Measurements from ENCODE around the gene HEXA. TPM values are rescaled to one million over a fixed set of nuclear protein-coding genes. Genes with fewer than 3 reads are reported as not detected.
"Not testable (repeated sequence)": the region's sequence is repeated elsewhere in the genome, so short reads cannot be mapped to it uniquely, and the experiment has no call there.

Gene HEXA
- total RNA-seq, 5 donors from 2014 or later (not counting 1 experiment from before 2014, with no cell fraction given), result 78.2 to 101 (median 88.4) TPM

DNA sequence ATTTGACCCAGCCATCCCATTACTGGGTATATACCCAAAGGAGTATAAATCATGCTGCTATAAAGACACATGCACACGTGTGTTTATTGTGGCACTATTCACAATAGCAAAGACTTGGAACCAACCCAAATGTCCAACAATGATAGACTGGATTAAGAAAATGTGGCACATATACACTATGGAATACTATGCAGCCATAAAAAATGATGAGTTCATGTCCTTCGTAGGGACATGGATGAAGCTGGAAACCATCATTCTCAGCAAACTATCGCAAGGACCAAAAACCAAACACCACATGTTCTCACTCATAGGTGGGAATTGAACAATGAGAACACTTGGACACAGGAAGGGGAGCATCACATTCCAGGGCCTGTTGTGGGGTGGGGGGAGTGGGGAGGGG, 37.5 kb upstream of the HEXA start:
- H3K4me1 Mint-ChIP-seq; H3K9me3 ChIP-seq; H3K4me1 ChIP-seq (ENCODE audit: control insufficient read depth in 1 of 2, extremely low read depth in 1 of 2, insufficient read depth in 2 of 2, low read length in 2 of 2); H3K27me3 ChIP-seq (replicated peaks in 1 of 2; ENCODE audit: control insufficient read depth in 2 of 2, extremely low read depth in 1 of 2, insufficient read depth in 2 of 2, low read length in 1 of 2); CTCF ChIA-PET; H3K27ac Mint-ChIP-seq; H3K27ac ChIP-seq (ENCODE audit: low read length); ATAC-seq (replicated peaks in 1 of 4); H3K36me3 Mint-ChIP-seq; H3K9me3 Mint-ChIP-seq; H3K36me3 ChIP-seq (ENCODE audit: control insufficient read depth in 2 of 2, extremely low read depth in 1 of 2, insufficient read depth in 1 of 2, low read length in 1 of 2); POLR2A ChIA-PET; DNase-seq; H3K4me3 Mint-ChIP-seq; H3K4me3 ChIP-seq (ENCODE audit: control insufficient read depth in 1 of 2, extremely low read depth in 1 of 2, low read length in 1 of 2): not testable (repeated sequence)
- peaks cover 12 to 16% of the 10 kb centered on the region in 2 donors for H3K27me3 Mint-ChIP-seq
- WGBS (ENCODE audit: insufficient coverage), result no CpG with 5 or more reads among the region's 3 CpGs

DNA sequence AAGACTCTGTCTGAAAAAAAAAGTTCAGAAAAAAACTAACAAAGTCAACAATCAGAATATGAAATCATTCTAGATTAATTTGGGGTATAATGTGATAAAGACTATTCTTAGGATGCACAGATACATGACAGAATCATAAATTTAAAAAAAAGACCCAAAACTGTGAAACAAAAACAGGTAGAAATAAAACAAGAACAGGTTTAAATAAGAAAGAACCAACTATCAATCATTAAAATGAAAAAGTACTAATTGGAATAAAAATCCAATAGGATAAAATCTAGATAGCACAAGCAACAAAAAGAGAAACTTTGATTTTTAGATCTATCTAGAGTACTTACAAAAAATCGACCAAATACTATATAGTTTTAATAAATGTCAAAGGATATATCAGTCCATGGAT, 35.7 kb upstream of the HEXA start:
- DNase-seq (no peak), ATAC-seq (replicated peaks in 1 of 4) (no peak)
- ChIA-PET CTCF (no interaction called here), POLR2A (no interaction called here)
- Mint-ChIP-seq H3K9me3 (peaks cover 0 to 5% (median 0%) of the 10 kb centered on the region in 3 donors), H3K27me3 (peaks cover 22 to 28% of the 10 kb centered on the region in 2 donors), H3K27ac (no peak overlapping the region), H3K4me1 (no peaks in the 10 kb centered on the region), H3K4me3 (no peak overlapping the region), H3K36me3 (no peaks in the 10 kb centered on the region)
- Histone ChIP-seq H3K4me3 (ENCODE audit: control insufficient read depth in 1 of 2, extremely low read depth in 1 of 2, low read length in 1 of 2) (no peak overlapping the region), H3K36me3 (ENCODE audit: control insufficient read depth in 2 of 2, extremely low read depth in 1 of 2, insufficient read depth in 1 of 2, low read length in 1 of 2) (no peaks in the 10 kb centered on the region), H3K4me1 (ENCODE audit: control insufficient read depth in 1 of 2, extremely low read depth in 1 of 2, insufficient read depth in 2 of 2, low read length in 2 of 2) (no peaks in the 10 kb centered on the region), H3K27ac (ENCODE audit: low read length) (no peak overlapping the region), H3K9me3 (no peaks in the 10 kb centered on the region), H3K27me3 (replicated peaks in 1 of 2; ENCODE audit: control insufficient read depth in 2 of 2, extremely low read depth in 1 of 2, insufficient read depth in 2 of 2, low read length in 1 of 2) (peaks cover 0 to 8% of the 10 kb centered on the region in 2 experiments)
- WGBS (ENCODE audit: insufficient coverage), result no CpG with 5 or more reads among the region's 1 CpG

DNA sequence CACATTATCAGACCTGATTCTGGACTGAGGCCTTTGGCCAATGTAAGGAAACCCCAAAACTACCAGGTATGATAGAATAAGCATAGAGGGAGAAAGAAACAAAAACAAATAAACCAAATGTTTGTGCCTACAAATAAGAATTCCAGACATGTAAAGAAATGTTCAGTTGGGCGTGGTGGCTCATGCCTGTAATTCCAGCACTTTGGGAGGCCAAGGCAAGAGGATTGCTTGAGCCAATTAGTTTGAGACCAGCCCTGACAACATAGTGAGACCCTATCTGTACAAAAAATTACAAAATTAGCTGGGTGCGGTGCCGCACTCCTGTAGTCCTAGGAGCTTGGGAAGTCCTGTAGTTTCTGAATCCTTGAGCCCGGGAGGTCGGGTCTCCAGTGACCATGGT, 35.3 kb upstream of the HEXA start:
- H3K36me3 Mint-ChIP-seq, result no peaks in the 10 kb centered on the region
- H3K9me3 Mint-ChIP-seq, result peaks cover 0 to 5% (median 0%) of the 10 kb centered on the region in 3 donors
- peaks cover 25 to 32% of the 10 kb centered on the region in 2 donors for H3K27me3 Mint-ChIP-seq
- POLR2A ChIA-PET, result no interaction called here
- ATAC-seq (replicated peaks in 1 of 4) (no peak), DNase-seq (no peak)
- H3K4me3 Mint-ChIP-seq, result no peak overlapping the region
- no peak overlapping the region for H3K27ac ChIP-seq (ENCODE audit: low read length)
- CTCF ChIA-PET, result no interaction called here
- no peaks in the 10 kb centered on the region for H3K36me3 ChIP-seq (ENCODE audit: control insufficient read depth in 2 of 2, extremely low read depth in 1 of 2, insufficient read depth in 1 of 2, low read length in 1 of 2)
- H3K27me3 ChIP-seq (replicated peaks in 1 of 2; ENCODE audit: control insufficient read depth in 2 of 2, extremely low read depth in 1 of 2, insufficient read depth in 2 of 2, low read length in 1 of 2), result peaks cover 2 to 8% of the 10 kb centered on the region in 2 experiments
- H3K27ac Mint-ChIP-seq, result no peak overlapping the region
- no peaks in the 10 kb centered on the region for H3K4me1 Mint-ChIP-seq
- no peaks in the 10 kb centered on the region for H3K4me1 ChIP-seq (ENCODE audit: control insufficient read depth in 1 of 2, extremely low read depth in 1 of 2, insufficient read depth in 2 of 2, low read length in 2 of 2)
- no peaks in the 10 kb centered on the region for H3K9me3 ChIP-seq
- no peak overlapping the region for H3K4me3 ChIP-seq (ENCODE audit: control insufficient read depth in 1 of 2, extremely low read depth in 1 of 2, low read length in 1 of 2)
- WGBS (ENCODE audit: insufficient coverage), result 90% methylated on average over 3 of the region's 5 CpGs

DNA sequence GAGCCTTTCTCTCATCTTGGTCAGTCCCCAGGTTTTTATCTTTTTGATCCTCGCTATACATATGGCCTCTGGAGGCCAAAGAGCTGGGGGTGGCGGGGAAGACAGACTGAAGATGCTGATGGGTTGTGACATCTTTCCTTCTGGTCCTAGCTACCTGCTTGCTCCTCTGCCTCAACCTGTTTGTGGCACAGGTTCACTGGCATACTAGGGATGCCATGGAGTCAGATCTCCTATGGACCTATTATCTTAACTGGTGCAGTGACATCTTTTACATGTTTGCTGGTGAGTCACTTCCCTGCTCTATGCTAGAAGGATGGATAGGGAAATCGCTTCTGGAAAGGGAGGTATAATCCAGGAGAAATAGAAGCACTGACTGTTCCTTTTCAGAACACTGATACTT, 31.1 kb upstream of the HEXA start:
- Histone ChIP-seq H3K27me3 (replicated peaks in 1 of 2; ENCODE audit: control insufficient read depth in 2 of 2, extremely low read depth in 1 of 2, insufficient read depth in 2 of 2, low read length in 1 of 2) (peaks cover 5 to 12% of the 10 kb centered on the region in 2 experiments), H3K9me3 (no peaks in the 10 kb centered on the region), H3K4me1 (ENCODE audit: control insufficient read depth in 1 of 2, extremely low read depth in 1 of 2, insufficient read depth in 2 of 2, low read length in 2 of 2) (no peaks in the 10 kb centered on the region), H3K4me3 (ENCODE audit: control insufficient read depth in 1 of 2, extremely low read depth in 1 of 2, low read length in 1 of 2) (no peak overlapping the region), H3K36me3 (ENCODE audit: control insufficient read depth in 2 of 2, extremely low read depth in 1 of 2, insufficient read depth in 1 of 2, low read length in 1 of 2) (no peaks in the 10 kb centered on the region), H3K27ac (ENCODE audit: low read length) (no peak overlapping the region)
- ChIA-PET CTCF (no interaction called here), POLR2A (no interaction called here)
- DNase-seq (no peak), ATAC-seq (replicated peaks in 1 of 4) (no peak)
- no peaks in the 10 kb centered on the region for H3K36me3 Mint-ChIP-seq
- H3K27me3 Mint-ChIP-seq, result peaks cover 45 to 50% of the 10 kb centered on the region in 2 donors
- H3K9me3 Mint-ChIP-seq, result peaks cover 0 to 5% (median 0%) of the 10 kb centered on the region in 3 donors
- H3K4me3 Mint-ChIP-seq, result no peak overlapping the region
- 49% methylated on average over 2 of the region's 3 CpGs for WGBS (ENCODE audit: insufficient coverage)
- no peak overlapping the region for H3K27ac Mint-ChIP-seq
- H3K4me1 Mint-ChIP-seq, result no peaks in the 10 kb centered on the region

DNA sequence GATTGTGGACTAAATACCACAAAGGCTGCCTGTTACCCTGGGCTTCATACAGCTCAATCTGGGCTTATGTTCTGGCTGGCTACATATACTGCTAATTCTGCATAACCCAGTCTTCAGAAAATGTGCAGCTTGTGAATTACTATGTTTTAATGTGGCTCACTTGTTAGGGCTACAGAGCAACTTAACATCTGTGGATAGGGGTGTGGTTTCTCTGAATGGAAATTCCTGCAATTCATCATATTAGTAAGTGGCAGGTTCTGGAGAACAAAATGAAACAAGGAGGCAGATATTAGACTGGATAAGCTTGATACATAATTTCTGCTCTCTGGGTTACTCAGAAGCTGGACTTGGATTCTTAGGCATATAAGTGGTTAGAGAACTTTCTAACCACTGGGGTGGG, 29.0 kb upstream of the HEXA start:
- H3K4me3 Mint-ChIP-seq, result no peak overlapping the region
- H3K9me3 Mint-ChIP-seq, result no peaks in the 10 kb centered on the region
- no peak overlapping the region for H3K27ac Mint-ChIP-seq
- Histone ChIP-seq H3K4me3 (ENCODE audit: control insufficient read depth in 1 of 2, extremely low read depth in 1 of 2, low read length in 1 of 2) (no peak overlapping the region), H3K4me1 (ENCODE audit: control insufficient read depth in 1 of 2, extremely low read depth in 1 of 2, insufficient read depth in 2 of 2, low read length in 2 of 2) (no peaks in the 10 kb centered on the region), H3K9me3 (no peaks in the 10 kb centered on the region), H3K27me3 (replicated peaks in 1 of 2; ENCODE audit: control insufficient read depth in 2 of 2, extremely low read depth in 1 of 2, insufficient read depth in 2 of 2, low read length in 1 of 2) (peaks cover 5 to 8% of the 10 kb centered on the region in 2 experiments), H3K27ac (ENCODE audit: low read length) (no peak overlapping the region), H3K36me3 (ENCODE audit: control insufficient read depth in 2 of 2, extremely low read depth in 1 of 2, insufficient read depth in 1 of 2, low read length in 1 of 2) (no peaks in the 10 kb centered on the region)
- no peak for ATAC-seq (replicated peaks in 1 of 4)
- DNase-seq, result no peak
- ChIA-PET POLR2A (no interaction called here), CTCF (no interaction called here)
- no peaks in the 10 kb centered on the region for H3K4me1 Mint-ChIP-seq
- H3K27me3 Mint-ChIP-seq, result peaks cover 34 to 48% of the 10 kb centered on the region in 2 donors
- H3K36me3 Mint-ChIP-seq, result no peaks in the 10 kb centered on the region

DNA sequence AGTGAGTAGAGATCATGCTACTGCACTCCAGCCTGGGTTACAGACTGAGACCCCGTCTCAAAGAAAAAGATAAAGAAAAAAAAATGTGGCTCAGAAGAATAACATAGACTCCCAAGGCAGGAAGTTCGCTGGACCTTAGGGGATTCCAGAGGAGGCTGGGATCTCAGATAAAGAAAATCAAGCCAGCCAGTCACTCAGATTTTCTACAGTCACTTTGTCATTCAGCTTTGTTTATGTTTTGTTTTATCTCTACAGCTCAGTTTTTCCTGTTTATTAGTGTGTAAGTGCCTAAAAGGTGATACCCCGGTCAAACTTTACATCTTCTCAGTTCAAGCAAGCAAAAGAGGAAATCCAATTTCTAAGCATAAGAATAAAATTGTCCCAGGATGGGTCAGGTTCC, 28.5 kb upstream of the HEXA start:
- Histone ChIP-seq H3K9me3 (no peaks in the 10 kb centered on the region), H3K27me3 (replicated peaks in 1 of 2; ENCODE audit: control insufficient read depth in 2 of 2, extremely low read depth in 1 of 2, insufficient read depth in 2 of 2, low read length in 1 of 2) (peaks cover 5% of the 10 kb centered on the region in 2 experiments), H3K36me3 (ENCODE audit: control insufficient read depth in 2 of 2, extremely low read depth in 1 of 2, insufficient read depth in 1 of 2, low read length in 1 of 2) (no peaks in the 10 kb centered on the region), H3K27ac (ENCODE audit: low read length) (no peak overlapping the region), H3K4me3 (ENCODE audit: control insufficient read depth in 1 of 2, extremely low read depth in 1 of 2, low read length in 1 of 2) (no peak overlapping the region), H3K4me1 (ENCODE audit: control insufficient read depth in 1 of 2, extremely low read depth in 1 of 2, insufficient read depth in 2 of 2, low read length in 2 of 2) (no peaks in the 10 kb centered on the region)
- no CpG with 5 or more reads among the region's 3 CpGs for WGBS (ENCODE audit: insufficient coverage)
- Mint-ChIP-seq H3K4me1 (no peaks in the 10 kb centered on the region), H3K27ac (no peak overlapping the region), H3K9me3 (no peaks in the 10 kb centered on the region), H3K4me3 (no peak overlapping the region), H3K27me3 (peaks cover 31 to 44% of the 10 kb centered on the region in 2 donors), H3K36me3 (no peaks in the 10 kb centered on the region)
- ATAC-seq (replicated peaks in 1 of 4) (no peak), DNase-seq (no peak)
- ChIA-PET POLR2A (no interaction called here), CTCF (no interaction called here)

DNA sequence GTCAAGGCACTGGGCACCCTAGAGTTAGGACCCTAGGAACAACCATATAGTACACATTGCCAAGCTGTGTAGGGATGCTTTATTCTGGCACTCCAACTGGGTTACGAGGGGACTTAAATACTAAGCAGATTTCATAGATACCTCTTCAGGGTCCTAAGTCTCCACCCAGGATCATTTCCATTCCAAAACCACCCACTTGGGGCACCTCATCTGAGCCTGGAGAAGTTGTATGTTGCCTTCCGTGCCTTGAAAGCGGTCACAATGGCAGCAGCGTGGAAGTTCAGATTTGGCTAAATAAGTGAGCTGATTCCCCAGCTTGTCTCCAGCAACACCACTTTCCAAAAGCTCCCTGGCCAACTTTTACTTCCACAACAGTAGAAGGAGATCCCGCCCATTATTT, 26.9 kb upstream of the HEXA start:
- WGBS (ENCODE audit: insufficient coverage), result 80% methylated on average over 1 of the region's 5 CpGs
- peaks cover 33 to 41% of the 10 kb centered on the region in 2 donors for H3K27me3 Mint-ChIP-seq
- H3K27ac Mint-ChIP-seq, result no peak overlapping the region
- H3K4me1 Mint-ChIP-seq, result no peaks in the 10 kb centered on the region
- Histone ChIP-seq H3K9me3 (no peaks in the 10 kb centered on the region), H3K36me3 (ENCODE audit: control insufficient read depth in 2 of 2, extremely low read depth in 1 of 2, insufficient read depth in 1 of 2, low read length in 1 of 2) (no peaks in the 10 kb centered on the region), H3K27ac (ENCODE audit: low read length) (no peak overlapping the region), H3K27me3 (replicated peaks in 1 of 2; ENCODE audit: control insufficient read depth in 2 of 2, extremely low read depth in 1 of 2, insufficient read depth in 2 of 2, low read length in 1 of 2) (peaks cover 5% of the 10 kb centered on the region in 2 experiments), H3K4me1 (ENCODE audit: control insufficient read depth in 1 of 2, extremely low read depth in 1 of 2, insufficient read depth in 2 of 2, low read length in 2 of 2) (no peaks in the 10 kb centered on the region), H3K4me3 (ENCODE audit: control insufficient read depth in 1 of 2, extremely low read depth in 1 of 2, low read length in 1 of 2) (no peak overlapping the region)
- H3K4me3 Mint-ChIP-seq, result no peak overlapping the region
- H3K36me3 Mint-ChIP-seq, result no peaks in the 10 kb centered on the region
- DNase-seq (no peak), ATAC-seq (replicated peaks in 1 of 4) (no peak)
- H3K9me3 Mint-ChIP-seq, result no peaks in the 10 kb centered on the region
- ChIA-PET POLR2A (no interaction called here), CTCF (no interaction called here)
